ENCODE results near the gene CALCB.
"Not testable (repeated sequence)": the region's sequence is repeated elsewhere in the genome, so short reads cannot be mapped to it uniquely, and the experiment has no call there.

Gene CALCB

DNA sequence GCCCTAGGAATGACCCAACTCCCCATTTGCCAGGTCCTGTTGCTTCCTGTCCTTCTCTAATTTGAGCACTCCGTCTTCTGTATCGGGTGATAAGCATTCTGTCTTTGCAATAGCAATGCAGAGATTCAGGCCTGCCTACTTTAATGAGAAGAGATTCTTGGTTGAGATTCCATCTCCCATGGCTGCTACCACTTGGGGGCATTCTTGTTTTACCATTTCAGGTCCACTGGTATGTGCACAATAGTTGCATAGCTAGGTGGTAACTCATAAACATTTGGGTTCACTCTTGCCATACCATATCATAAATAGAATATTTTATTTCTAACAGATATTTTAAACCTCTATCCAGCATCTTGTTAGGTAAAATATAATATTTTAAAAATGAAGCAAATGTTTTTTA, 34.4 kb upstream of the CALCB start:
- TF ChIP-seq, protein P1, sequence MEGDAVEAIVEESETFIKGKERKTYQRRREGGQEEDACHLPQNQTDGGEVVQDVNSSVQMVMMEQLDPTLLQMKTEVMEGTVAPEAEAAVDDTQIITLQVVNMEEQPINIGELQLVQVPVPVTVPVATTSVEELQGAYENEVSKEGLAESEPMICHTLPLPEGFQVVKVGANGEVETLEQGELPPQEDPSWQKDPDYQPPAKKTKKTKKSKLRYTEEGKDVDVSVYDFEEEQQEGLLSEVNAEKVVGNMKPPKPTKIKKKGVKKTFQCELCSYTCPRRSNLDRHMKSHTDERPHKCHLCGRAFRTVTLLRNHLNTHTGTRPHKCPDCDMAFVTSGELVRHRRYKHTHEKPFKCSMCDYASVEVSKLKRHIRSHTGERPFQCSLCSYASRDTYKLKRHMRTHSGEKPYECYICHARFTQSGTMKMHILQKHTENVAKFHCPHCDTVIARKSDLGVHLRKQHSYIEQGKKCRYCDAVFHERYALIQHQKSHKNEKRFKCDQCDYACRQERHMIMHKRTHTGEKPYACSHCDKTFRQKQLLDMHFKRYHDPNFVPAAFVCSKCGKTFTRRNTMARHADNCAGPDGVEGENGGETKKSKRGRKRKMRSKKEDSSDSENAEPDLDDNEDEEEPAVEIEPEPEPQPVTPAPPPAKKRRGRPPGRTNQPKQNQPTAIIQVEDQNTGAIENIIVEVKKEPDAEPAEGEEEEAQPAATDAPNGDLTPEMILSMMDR (IDR thresholded peaks at IDR 0.05; ENCODE audit: borderline replicate concordance, insufficient read depth, low read depth, low read length), result no peak

DNA sequence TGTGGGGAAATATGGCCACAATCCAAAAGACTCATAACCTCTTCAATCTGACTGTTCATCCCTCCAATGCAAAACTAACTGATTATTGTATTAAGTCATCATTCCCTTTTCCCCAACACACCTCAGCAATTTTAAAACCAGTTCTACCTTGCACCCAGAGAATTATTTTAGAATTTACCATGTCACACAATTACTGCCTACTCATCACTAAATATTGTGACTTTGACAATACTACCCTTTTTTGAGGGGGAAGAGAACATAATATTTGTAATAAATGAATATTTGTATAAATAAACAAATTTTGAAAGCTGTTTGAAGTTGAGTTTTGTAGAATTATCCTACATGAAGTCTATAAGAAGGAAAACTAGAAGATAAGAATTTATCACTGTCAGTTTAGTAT, 28.2 kb upstream of the CALCB start:
- H3K4me3 ChIP-seq (ENCODE audit: low read depth, low read length), result no peak overlapping the region
- TF ChIP-seq, protein P1 (IDR thresholded peaks at IDR 0.05; ENCODE audit: borderline replicate concordance, insufficient read depth, low read depth, low read length), result no peak

More for the DNA sequence above, 34.4 kb upstream of the CALCB start:
- H3K4me3 ChIP-seq (ENCODE audit: low read depth, low read length), result no peak overlapping the region

DNA sequence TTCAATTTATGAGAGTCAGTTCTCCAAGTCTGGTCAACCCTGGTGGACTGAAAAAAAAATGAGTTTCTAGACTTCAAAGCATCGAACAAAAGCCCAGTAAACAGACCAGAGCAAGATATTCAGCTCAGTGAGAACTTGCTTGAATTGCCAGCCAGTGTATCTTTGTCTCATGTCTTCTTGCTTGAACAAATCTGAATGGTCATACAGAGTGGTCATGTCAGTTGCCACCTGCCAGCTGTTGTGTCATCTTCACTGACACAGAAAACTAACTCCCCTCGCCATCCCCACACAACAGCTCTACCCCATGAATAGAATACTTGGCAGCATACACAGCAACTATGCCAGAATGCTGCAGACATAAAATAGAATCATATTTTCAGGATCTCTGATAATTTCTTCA, 27.5 kb upstream of the CALCB start:
- TF ChIP-seq, protein P1 (IDR thresholded peaks at IDR 0.05; ENCODE audit: borderline replicate concordance, insufficient read depth, low read depth, low read length), result no peak
- no peak overlapping the region for H3K4me3 ChIP-seq (ENCODE audit: low read depth, low read length)

DNA sequence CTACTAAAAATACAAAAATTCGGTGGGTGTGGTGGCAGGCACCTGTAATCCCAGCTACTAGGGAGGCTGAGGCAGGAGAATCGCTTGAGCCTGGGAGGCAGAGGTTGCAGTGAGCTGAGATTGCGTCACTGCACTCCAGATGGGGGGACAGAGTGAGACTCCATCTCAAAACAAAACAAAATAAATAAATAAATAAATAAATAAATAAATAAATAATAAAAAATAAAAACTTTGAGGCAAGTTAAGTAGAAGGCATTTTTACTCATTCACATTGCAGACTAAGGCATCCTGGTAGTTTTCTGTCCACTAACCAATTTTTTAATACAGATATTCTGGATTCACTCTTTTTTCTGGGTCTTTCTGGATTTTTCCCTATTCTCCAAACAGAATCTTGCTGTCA, 26.7 kb upstream of the CALCB start:
- not testable (repeated sequence) for H3K4me3 ChIP-seq (ENCODE audit: low read depth, low read length)

DNA sequence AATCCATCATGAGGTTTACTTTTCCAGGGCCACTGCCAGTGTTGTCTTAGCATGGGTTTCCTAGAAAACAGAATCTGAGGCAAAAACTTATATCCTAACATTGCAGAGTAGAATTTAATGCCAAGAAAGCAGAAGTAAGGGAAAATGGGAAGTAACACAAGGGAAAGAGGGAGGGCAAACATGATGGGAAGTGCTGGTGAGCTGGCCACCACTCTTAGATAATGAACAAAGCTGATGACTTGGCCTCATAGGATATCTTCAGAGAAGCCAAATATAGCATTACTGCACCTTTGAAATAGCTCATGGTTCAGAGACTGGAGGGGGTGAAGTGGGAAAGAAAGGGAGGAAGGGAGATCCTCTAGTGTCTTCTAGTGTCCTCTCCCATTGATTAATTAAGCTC, 24.8 kb upstream of the CALCB start:
- H3K4me3 ChIP-seq (ENCODE audit: low read depth, low read length), result no peak overlapping the region
- TF ChIP-seq, protein P1 (IDR thresholded peaks at IDR 0.05; ENCODE audit: borderline replicate concordance, insufficient read depth, low read depth, low read length), result no peak

DNA sequence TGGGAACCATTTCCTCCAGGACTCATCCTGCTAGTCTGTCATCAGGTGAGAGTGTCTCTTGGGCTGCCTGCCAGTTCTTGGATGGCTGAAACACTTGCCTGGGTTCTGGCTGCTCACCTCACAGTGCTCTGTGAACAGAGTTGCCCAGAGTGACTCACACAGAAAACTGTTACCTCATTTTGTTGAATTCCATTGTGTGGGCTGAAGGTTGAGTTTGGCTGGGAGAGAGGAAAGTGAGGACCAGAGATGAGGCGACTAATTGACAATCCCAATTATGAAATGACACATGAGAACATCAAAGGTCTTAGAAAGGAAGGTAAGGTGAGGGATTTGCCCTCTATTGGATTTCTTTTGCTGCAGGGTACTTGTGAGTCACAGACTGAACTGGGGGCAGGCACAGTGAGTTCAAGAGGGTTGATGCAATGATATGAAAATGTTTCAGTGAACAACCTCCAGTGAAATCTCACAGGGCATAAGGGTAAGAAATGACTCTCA, 20.2 kb upstream of the CALCB start:
- H3K4me3 ChIP-seq (ENCODE audit: low read depth, low read length), result no peak overlapping the region
- TF ChIP-seq, protein P1 (IDR thresholded peaks at IDR 0.05; ENCODE audit: borderline replicate concordance, insufficient read depth, low read depth, low read length), result no peak

DNA sequence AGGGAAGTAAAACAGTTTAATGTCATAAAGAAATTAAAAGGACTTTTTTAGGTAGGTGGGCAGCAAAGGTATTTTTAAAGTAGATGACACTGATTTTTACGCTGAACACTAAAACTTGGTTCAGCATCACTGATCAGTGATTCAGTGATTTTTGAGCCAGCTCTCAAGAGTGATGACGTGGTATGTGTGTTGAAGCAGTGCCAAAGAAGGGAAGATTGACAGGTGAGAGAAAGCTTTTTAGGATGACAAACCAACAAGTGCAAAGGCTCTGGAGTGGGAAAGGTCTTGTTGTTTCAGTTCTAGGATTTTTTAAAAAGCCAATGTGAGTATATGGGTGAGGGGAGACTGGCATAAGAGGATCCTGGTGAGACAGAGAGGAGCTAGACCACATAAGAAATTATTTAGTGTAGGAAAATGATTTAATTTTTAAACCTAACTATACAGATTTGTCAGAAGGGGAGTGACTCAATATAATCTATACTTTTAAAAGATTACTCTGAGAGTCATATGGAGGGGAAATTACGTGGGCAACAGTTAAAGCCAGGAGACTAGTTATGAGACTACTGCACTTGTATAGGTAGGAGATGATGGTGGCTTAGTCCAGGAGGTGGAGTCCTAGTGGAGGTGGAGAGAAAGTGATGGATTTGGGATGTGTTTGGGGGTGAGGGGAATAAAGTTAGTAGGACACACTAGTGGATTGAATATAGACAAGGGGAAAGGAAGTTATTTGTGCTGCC, 17.6 kb upstream of the CALCB start:
- H3K4me3 ChIP-seq (ENCODE audit: low read depth, low read length), result no peak overlapping the region
- TF ChIP-seq, protein P1 (IDR thresholded peaks at IDR 0.05; ENCODE audit: borderline replicate concordance, insufficient read depth, low read depth, low read length), result no peak

Data from GM12875 (cell line).